Neural crest cell (in vitro differentiated cells): ENCODE data around the gene HSBP1L1. TPM values are rescaled to one million over a fixed set of nuclear protein-coding genes. Genes with fewer than 3 reads are reported as not detected.

Source experiments
- DNase-seq: peaks from one replicate; pipeline ENCODE4 v3.0.0; 2021; ENCODE audit warnings: low read depth, mixed read lengths, low spot score
- H3K27ac Mint-ChIP-seq: one replicate; pipeline ENCODE4 v1.8.0; 2021; ENCODE audit warnings: mild to moderate bottlenecking, mixed read lengths; ENCODE audit not compliant: unreplicated experiment
- H3K27me3 Mint-ChIP-seq: 2 replicates; pipeline ENCODE4 v1.8.0; 2021; ENCODE audit warnings: low read depth, mild to moderate bottlenecking, mixed read lengths
- H3K36me3 Mint-ChIP-seq: 2 replicates; pipeline ENCODE4 v1.8.0; 2021; ENCODE audit warnings: low read depth, mild to moderate bottlenecking, mixed read lengths
- H3K4me1 Mint-ChIP-seq: 2 replicates; pipeline ENCODE4 v1.8.0; 2021; ENCODE audit warnings: mixed read lengths
- H3K4me3 Mint-ChIP-seq: one replicate; pipeline ENCODE4 v1.8.0; 2021; ENCODE audit warnings: mild to moderate bottlenecking, mixed read lengths
- H3K9me3 Mint-ChIP-seq: 2 replicates; pipeline ENCODE4 v1.8.0; 2021; ENCODE audit warnings: mixed read lengths
- CTCF ChIP-seq: fragments of 200-600 bp; sonication (generic); conservative IDR thresholded peaks from 2 replicates; pipeline ENCODE4 v1.5.0; 2021; ENCODE audit warnings: antibody characterized with exemption, mild to moderate bottlenecking
- total RNA-seq: library from RNA; stranded (reverse); gene quantifications from 2 replicates; pipeline ENCODE4 v1.2.1, GENCODE V29; 2021

The HSBP1L1 gene
- total RNA-seq, 1 donor from 2014 or later = 0.58 TPM

GRCh38 chr18:79940814-79941472 lies 23.5 kb upstream of the HSBP1L1 start:
- no peak overlapping the region for H3K27ac Mint-ChIP-seq
- no peak for DNase-seq
- H3K4me3 Mint-ChIP-seq = no peak overlapping the region
- peaks cover 2% of the 10 kb centered on the region for H3K4me1 Mint-ChIP-seq
- peaks cover 16% of the 10 kb centered on the region for H3K36me3 Mint-ChIP-seq
- H3K27me3 Mint-ChIP-seq = no peaks in the 10 kb centered on the region
- H3K9me3 Mint-ChIP-seq = no peaks in the 10 kb centered on the region
- no peak for TF ChIP-seq CTCF

- Mint-ChIP-seq H3K4me1 (peaks cover 5% of the 10 kb centered on the region), H3K27ac (no peak overlapping the region), H3K4me3 (no peak overlapping the region), H3K27me3 (no peaks in the 10 kb centered on the region), H3K36me3 (peaks cover 11% of the 10 kb centered on the region), H3K9me3 (no peaks in the 10 kb centered on the region)
- no peak for TF ChIP-seq CTCF
- no peak for DNase-seq
Measured at GRCh38 chr18:79941473-79942119, 22.8 kb upstream of the HSBP1L1 start.

- no peak for DNase-seq
- Mint-ChIP-seq H3K4me1 (peaks cover 5% of the 10 kb centered on the region), H3K36me3 (peaks cover 10% of the 10 kb centered on the region), H3K27ac (no peak overlapping the region), H3K27me3 (no peaks in the 10 kb centered on the region), H3K9me3 (no peaks in the 10 kb centered on the region), H3K4me3 (no peak overlapping the region)
- no peak for TF ChIP-seq CTCF
Measured at GRCh38 chr18:79942211-79942610, 22.2 kb upstream of the HSBP1L1 start.

- DNase-seq = no peak
- Mint-ChIP-seq H3K4me3 (no peak overlapping the region), H3K27ac (peak overlapping the region; percentile 27), H3K36me3 (peaks cover 5% of the 10 kb centered on the region), H3K4me1 (peaks cover 5% of the 10 kb centered on the region), H3K27me3 (no peaks in the 10 kb centered on the region), H3K9me3 (no peaks in the 10 kb centered on the region)
- no peak for TF ChIP-seq CTCF
Measured at GRCh38 chr18:79942786-79943607, 21.4 kb upstream of the HSBP1L1 start.

GRCh38 chr18:79943608-79944125 lies 20.8 kb upstream of the HSBP1L1 start:
- no peak overlapping the region for H3K27ac Mint-ChIP-seq
- no peaks in the 10 kb centered on the region for H3K9me3 Mint-ChIP-seq
- no peak for DNase-seq
- no peak for TF ChIP-seq CTCF
- peaks cover 5% of the 10 kb centered on the region for H3K4me1 Mint-ChIP-seq
- no peak overlapping the region for H3K4me3 Mint-ChIP-seq
- H3K27me3 Mint-ChIP-seq = no peaks in the 10 kb centered on the region
- peaks cover 5% of the 10 kb centered on the region for H3K36me3 Mint-ChIP-seq
